GM12892 (cell line): Measurements from ENCODE around the gene CTSD.

Experiments
- POLR2A ChIP-seq: IDR thresholded peaks from 2 replicates; pipeline ENCODE4 v1.6.1; 2011; ENCODE audit warnings: low read depth, low read length, control low read depth
- POLR2AphosphoS5 ChIP-seq: IDR thresholded peaks from 2 replicates; pipeline ENCODE4 v1.6.1; 2011; ENCODE audit warnings: low read depth, low read length, control low read depth
- TAF1 ChIP-seq: IDR thresholded peaks from 2 replicates; pipeline ENCODE4 v1.6.1; 2011; ENCODE audit warnings: low read depth, mild to moderate bottlenecking, control low read depth, low read length, borderline replicate concordance

DNA sequence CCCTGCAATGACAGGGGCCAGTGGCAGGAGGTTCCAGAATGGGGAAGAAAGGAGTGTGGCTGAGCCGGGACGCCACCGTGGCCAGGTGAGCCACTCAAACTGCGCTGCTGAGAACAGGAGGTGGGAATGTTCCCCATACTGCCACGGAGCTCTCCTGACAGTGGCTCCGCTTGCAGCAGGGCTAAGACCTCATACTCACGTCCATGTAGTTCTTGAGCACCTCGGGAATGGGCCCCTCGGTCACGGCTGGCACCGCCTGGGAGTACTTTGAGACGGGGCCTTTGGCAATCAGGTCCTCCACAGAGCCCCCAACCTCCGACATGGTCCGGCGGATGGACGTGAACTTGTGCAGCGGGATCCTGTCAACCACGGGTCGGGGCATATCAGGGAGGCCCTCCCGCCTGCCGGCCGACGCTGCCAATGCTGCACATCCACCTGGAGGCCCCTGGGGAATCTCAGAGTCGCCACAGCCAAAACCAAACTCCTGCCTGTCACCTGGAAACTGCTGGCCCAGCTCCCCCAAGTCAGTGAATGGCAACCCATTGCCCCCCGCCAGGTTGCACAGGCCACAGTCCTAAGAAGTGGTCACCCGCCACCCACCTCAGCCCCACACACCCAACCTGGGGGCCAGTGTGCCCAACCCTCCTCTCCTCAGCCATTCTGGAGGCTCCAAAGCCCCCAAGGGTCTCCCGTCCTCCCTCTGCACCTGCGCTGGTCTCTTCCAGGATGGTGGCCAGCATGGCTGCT, 2.4 kb downstream of the CTSD start:
- TF ChIP-seq POLR2AphosphoS5 (no peak), POLR2A (no peak), TAF1 (no peak)
